ENCODE measurements around the gene USO1. TPM values are rescaled to one million over a fixed set of nuclear protein-coding genes. Genes with fewer than 3 reads are reported as not detected.

USO1 gene
- polyA plus RNA-seq, 1 donor (not counting 4 experiments of a cell fraction or from before 2014, with no cell fraction given): 75.4 TPM

DNA sequence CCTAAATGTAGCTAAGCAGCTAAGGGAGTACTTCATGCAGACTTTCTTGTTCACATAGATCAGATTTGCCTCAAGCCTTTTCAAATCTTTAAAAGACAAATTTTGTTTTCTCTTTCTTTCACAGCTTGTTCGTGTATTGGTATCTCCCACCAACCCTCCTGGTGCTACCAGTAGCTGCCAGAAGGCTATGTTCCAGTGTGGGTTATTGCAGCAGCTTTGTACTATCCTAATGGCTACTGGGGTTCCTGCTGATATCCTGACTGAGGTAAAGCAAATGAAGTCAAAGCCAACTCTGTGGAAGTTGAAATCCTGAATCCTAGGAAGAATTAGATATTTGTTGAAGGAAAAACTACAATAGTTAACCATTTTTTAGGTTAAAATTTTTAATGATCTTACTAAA, 62.6 kb downstream of the USO1 start:
- no peak overlapping the region for H3K9ac ChIP-seq (ENCODE audit: control insufficient read depth, extremely low read depth, insufficient read depth, low read length)
- no peak overlapping the region for H3K27ac ChIP-seq (ENCODE audit: control insufficient read depth, insufficient read depth, low read length)
- H2AFZ ChIP-seq (ENCODE audit: control insufficient read depth, low read length): no peak overlapping the region
- DNase-seq (ENCODE audit: low read depth, low spot score) (no peak), FAIRE-seq (no peak)
- H3K79me2 ChIP-seq (ENCODE audit: control insufficient read depth, insufficient read depth, low read length): no peaks in the 10 kb centered on the region
- no peak overlapping the region for H3K4me2 ChIP-seq (ENCODE audit: control insufficient read depth, extremely low read depth, insufficient read depth, low read depth, low read length)
- H3K27me3 ChIP-seq (ENCODE audit: control insufficient read depth, extremely low read depth, insufficient read depth, low read length): no peaks in the 10 kb centered on the region
- H3K4me1 ChIP-seq (ENCODE audit: control insufficient read depth, extremely low read depth, insufficient read depth, low read length): no peaks in the 10 kb centered on the region
- no peaks in the 10 kb centered on the region for H3K9me3 ChIP-seq (ENCODE audit: control insufficient read depth, low read depth, low read length)
- H3K4me3 ChIP-seq (ENCODE audit: control insufficient read depth in 2 of 3, extremely low read depth in 1 of 3, insufficient read depth in 2 of 3, low read depth in 1 of 3, low read length in 3 of 3): no peak overlapping the region
- no peaks in the 10 kb centered on the region for H3K9me1 ChIP-seq (ENCODE audit: control insufficient read depth, extremely low read depth, insufficient read depth, low read length)
- no peaks in the 10 kb centered on the region for H4K20me1 ChIP-seq (ENCODE audit: control insufficient read depth, extremely low read depth, insufficient read depth, low read length)
- TF ChIP-seq EZH2 (IDR thresholded peaks at IDR 0.05; ENCODE audit: low read length): no peak
- TF ChIP-seq, protein P1, sequence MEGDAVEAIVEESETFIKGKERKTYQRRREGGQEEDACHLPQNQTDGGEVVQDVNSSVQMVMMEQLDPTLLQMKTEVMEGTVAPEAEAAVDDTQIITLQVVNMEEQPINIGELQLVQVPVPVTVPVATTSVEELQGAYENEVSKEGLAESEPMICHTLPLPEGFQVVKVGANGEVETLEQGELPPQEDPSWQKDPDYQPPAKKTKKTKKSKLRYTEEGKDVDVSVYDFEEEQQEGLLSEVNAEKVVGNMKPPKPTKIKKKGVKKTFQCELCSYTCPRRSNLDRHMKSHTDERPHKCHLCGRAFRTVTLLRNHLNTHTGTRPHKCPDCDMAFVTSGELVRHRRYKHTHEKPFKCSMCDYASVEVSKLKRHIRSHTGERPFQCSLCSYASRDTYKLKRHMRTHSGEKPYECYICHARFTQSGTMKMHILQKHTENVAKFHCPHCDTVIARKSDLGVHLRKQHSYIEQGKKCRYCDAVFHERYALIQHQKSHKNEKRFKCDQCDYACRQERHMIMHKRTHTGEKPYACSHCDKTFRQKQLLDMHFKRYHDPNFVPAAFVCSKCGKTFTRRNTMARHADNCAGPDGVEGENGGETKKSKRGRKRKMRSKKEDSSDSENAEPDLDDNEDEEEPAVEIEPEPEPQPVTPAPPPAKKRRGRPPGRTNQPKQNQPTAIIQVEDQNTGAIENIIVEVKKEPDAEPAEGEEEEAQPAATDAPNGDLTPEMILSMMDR (optimal IDR thresholded peaks at IDR 0.05 in 1 of 3, IDR thresholded peaks at IDR 0.05 in 1 of 3, conservative IDR thresholded peaks at IDR 0.05 in 1 of 3; ENCODE audit: extremely low read depth in 1 of 3, insufficient read depth in 2 of 3, low read length in 3 of 3): no peak
- dilution Hi-C loops (cut with MboI; ENCODE audit: extremely low pct_ligation_motif_present, low sequenced_read_pairs): no loop called here
- H3K36me3 ChIP-seq (ENCODE audit: control insufficient read depth in 2 of 2, extremely low read depth in 1 of 2, insufficient read depth in 2 of 2, low read length in 2 of 2): peaks cover 10 to 15% of the 10 kb centered on the region in 2 experiments

DNA sequence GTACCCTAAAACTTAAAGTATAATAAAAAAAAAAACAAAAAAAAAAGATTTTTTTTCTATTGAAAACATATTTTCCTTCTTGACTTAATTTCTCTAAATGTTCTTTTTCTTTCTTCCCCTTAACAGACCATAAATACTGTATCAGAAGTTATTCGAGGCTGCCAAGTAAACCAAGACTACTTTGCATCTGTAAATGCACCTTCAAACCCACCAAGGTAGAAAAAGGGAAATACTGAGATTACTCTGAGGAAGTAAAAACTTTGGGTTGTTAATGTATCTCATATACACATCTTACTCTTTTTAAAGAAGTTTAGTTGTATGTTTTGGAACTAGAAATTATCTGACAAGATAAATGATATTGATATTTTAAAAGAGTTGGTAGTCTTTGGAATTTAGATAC, 65.6 kb downstream of the USO1 start:
- Histone ChIP-seq H3K9ac (ENCODE audit: control insufficient read depth, extremely low read depth, insufficient read depth, low read length) (no peak overlapping the region), H3K27ac (ENCODE audit: control insufficient read depth, insufficient read depth, low read length) (no peak overlapping the region), H2AFZ (ENCODE audit: control insufficient read depth, low read length) (no peak overlapping the region), H3K9me3 (ENCODE audit: control insufficient read depth, low read depth, low read length) (no peaks in the 10 kb centered on the region), H4K20me1 (ENCODE audit: control insufficient read depth, extremely low read depth, insufficient read depth, low read length) (no peaks in the 10 kb centered on the region), H3K9me1 (ENCODE audit: control insufficient read depth, extremely low read depth, insufficient read depth, low read length) (no peaks in the 10 kb centered on the region), H3K4me2 (ENCODE audit: control insufficient read depth, extremely low read depth, insufficient read depth, low read depth, low read length) (no peak overlapping the region), H3K4me3 (ENCODE audit: control insufficient read depth in 2 of 3, extremely low read depth in 1 of 3, insufficient read depth in 2 of 3, low read depth in 1 of 3, low read length in 3 of 3) (no peak overlapping the region), H3K27me3 (ENCODE audit: control insufficient read depth, extremely low read depth, insufficient read depth, low read length) (no peaks in the 10 kb centered on the region), H3K79me2 (ENCODE audit: control insufficient read depth, insufficient read depth, low read length) (no peaks in the 10 kb centered on the region), H3K4me1 (ENCODE audit: control insufficient read depth, extremely low read depth, insufficient read depth, low read length) (no peaks in the 10 kb centered on the region), H3K36me3 (ENCODE audit: control insufficient read depth in 2 of 2, extremely low read depth in 1 of 2, insufficient read depth in 2 of 2, low read length in 2 of 2) (peaks cover 7 to 11% of the 10 kb centered on the region in 2 experiments)
- FAIRE-seq (no peak), DNase-seq (ENCODE audit: low read depth, low spot score) (no peak)
- dilution Hi-C loops (cut with MboI; ENCODE audit: extremely low pct_ligation_motif_present, low sequenced_read_pairs): no loop called here
- TF ChIP-seq, protein P1 (optimal IDR thresholded peaks at IDR 0.05 in 1 of 3, IDR thresholded peaks at IDR 0.05 in 1 of 3, conservative IDR thresholded peaks at IDR 0.05 in 1 of 3; ENCODE audit: extremely low read depth in 1 of 3, insufficient read depth in 2 of 3, low read length in 3 of 3): no peak
